Common myeloid progenitor, CD34-positive (primary cell): ENCODE measurements around the gene PAPOLA.

Source experiments
- CTCF ChIA-PET: fragments of 350-600 bp; sonication (Branson Sonifier 250); formaldehyde crosslinking; loops from one replicate; lab custom pipeline; 2021; ENCODE audit warnings: antibody characterized with exemption; lab: Charles Lee
- POLR2A ChIA-PET: fragments of 350-600 bp; sonication (Branson Sonifier 250); formaldehyde crosslinking; loops from one replicate; lab custom pipeline; 2021; ENCODE audit warnings: antibody characterized with exemption; lab: Charles Lee
- DNase-seq, 3 donors: peaks; one replicate each; pipeline versions ENCODE4 v3.0.0 to v3.0.0-alpha.2; 2013
- H3K27ac ChIP-seq, 2 experiments: 1 replicate in 1 of 2; 2 replicates in 1 of 2; pipeline ENCODE4 v1.7.0; 2013; ENCODE audit warnings: inconsistent platforms in 2 of 2, low read length in 2 of 2, mild to moderate bottlenecking in 2 of 2, low read depth in 1 of 2, moderate library complexity in 1 of 2; ENCODE audit not compliant: severe bottlenecking in 2 of 2, insufficient read depth in 1 of 2, poor library complexity in 1 of 2
- H3K27me3 ChIP-seq, 5 experiments: replicated peaks in 2 of 5; 1 replicate in 3 of 5; 2 replicates in 2 of 5; pipeline versions ENCODE4 v1.6.1 to v1.7.0; 2013; ENCODE audit warnings: low read length in 4 of 5, mild to moderate bottlenecking in 2 of 5, moderate library complexity in 2 of 5, inconsistent platforms in 1 of 5; ENCODE audit not compliant: insufficient read depth in 5 of 5, control insufficient read depth in 4 of 5
- H3K36me3 ChIP-seq, 4 experiments: 1 replicate in 2 of 4; 2 replicates in 2 of 4; pipeline versions ENCODE4 v1.6.1 to v1.7.0; 2013; ENCODE audit warnings: low read length in 3 of 4, control low read depth in 1 of 4, mild to moderate bottlenecking in 1 of 4; ENCODE audit not compliant: control insufficient read depth in 4 of 4, insufficient read depth in 4 of 4
- H3K4me1 ChIP-seq, 4 experiments: 1 replicate in 3 of 4; 2 replicates in 1 of 4; pipeline versions ENCODE4 v1.6.1 to v1.7.1; 2013; ENCODE audit warnings: low read length in 3 of 4, mild to moderate bottlenecking in 3 of 4, control low read depth in 1 of 4, inconsistent platforms in 1 of 4, moderate library complexity in 1 of 4; ENCODE audit not compliant: control insufficient read depth in 4 of 4, insufficient read depth in 4 of 4; ENCODE audit errors: control extremely low read depth in 1 of 4
- H3K4me3 ChIP-seq, 7 experiments: 1 replicate in 4 of 7; 2 replicates in 3 of 7; pipeline versions ENCODE4 v1.5.1 to v1.7.0; 2013; ENCODE audit warnings: mild to moderate bottlenecking in 7 of 7, low read length in 6 of 7, moderate library complexity in 6 of 7, inconsistent platforms in 2 of 7, low read depth in 2 of 7, control low read depth in 1 of 7; ENCODE audit not compliant: insufficient read depth in 4 of 7, control insufficient read depth in 1 of 7; ENCODE audit errors: extremely low read depth in 1 of 7
- H3K9me3 ChIP-seq, 5 experiments: 1 replicate in 4 of 5; 2 replicates in 1 of 5; pipeline versions ENCODE4 v1.6.1 to v1.7.1; 2013; ENCODE audit warnings: low read length in 4 of 5, mild to moderate bottlenecking in 2 of 5, inconsistent platforms in 1 of 5, low read depth in 1 of 5, moderate library complexity in 1 of 5; ENCODE audit not compliant: control insufficient read depth in 4 of 5, insufficient read depth in 2 of 5; ENCODE audit errors: control extremely low read depth in 1 of 5
- WGBS: methylation state at CpG from one replicate; pipeline ENCODE4 v1.1.5; 2013; ENCODE audit not compliant: insufficient coverage; 5-methylcytosine and 5-hydroxymethylcytosine counted together

Gene PAPOLA

GRCh38 chr14:96515731-96516130 lies 13.5 kb downstream of the PAPOLA start:
- no peak overlapping the region for H3K27ac ChIP-seq
- peaks cover 3 to 7% (median 4%) of the 10 kb centered on the region in 4 experiments for H3K4me1 ChIP-seq
- CTCF ChIA-PET = interaction anchor here (1.0 to 1.7 kb wide), 2 partner anchors 10 to 13 kb away, joined by 3 to 5 read pairs; no protein-coding TSS in a partner anchor
- no peaks in the 10 kb centered on the region for H3K27me3 ChIP-seq
- H3K9me3 ChIP-seq = no peaks in the 10 kb centered on the region
- DNase-seq = no peak
- no CpG with 5 or more reads among the region's 1 CpG for WGBS
- peaks cover 2 to 4% (median 2%) of the 10 kb centered on the region in 4 experiments for H3K36me3 ChIP-seq
- no peak overlapping the region for H3K4me3 ChIP-seq
- POLR2A ChIA-PET = no interaction called here

- no peak overlapping the region for H3K4me3 ChIP-seq
- no CpG with 5 or more reads among the region's 1 CpG for WGBS
- H3K9me3 ChIP-seq = no peaks in the 10 kb centered on the region
- no peaks in the 10 kb centered on the region for H3K27me3 ChIP-seq
- peaks cover 3 to 7% (median 4%) of the 10 kb centered on the region in 4 experiments for H3K4me1 ChIP-seq
- ChIA-PET CTCF (interaction anchor here (1.6 to 1.7 kb wide), 2 partner anchors 9 to 11 kb away, joined by 3 to 5 read pairs; no protein-coding TSS in a partner anchor), POLR2A (interaction anchor here (0.7 kb wide), 1 partner anchor 9 kb away, joined by 3 read pairs; no protein-coding TSS in a partner anchor)
- no peak for DNase-seq
- H3K27ac ChIP-seq = no peak overlapping the region
- H3K36me3 ChIP-seq = peaks cover 4 to 6% (median 5%) of the 10 kb centered on the region in 4 experiments
These were observed 14.2 kb downstream of the PAPOLA start for GRCh38 chr14:96516351-96516750.

GRCh38 chr14:96519970-96520369 lies 17.8 kb downstream of the PAPOLA start:
- Histone ChIP-seq H3K9me3 (no peaks in the 10 kb centered on the region), H3K4me1 (peaks cover 0 to 4% (median under 1%) of the 10 kb centered on the region in 4 experiments), H3K27ac (no peak overlapping the region), H3K4me3 (no peak overlapping the region), H3K36me3 (peaks cover 10 to 37% (median 22%) of the 10 kb centered on the region in 4 experiments), H3K27me3 (no peaks in the 10 kb centered on the region)
- WGBS = no CpG with 5 or more reads among the region's 4 CpGs
- ChIA-PET CTCF (no interaction called here), POLR2A (no interaction called here)
- DNase-seq = no peak

- Histone ChIP-seq H3K9me3 (no peaks in the 10 kb centered on the region), H3K27me3 (no peaks in the 10 kb centered on the region), H3K4me3 (no peak overlapping the region), H3K4me1 (no peaks in the 10 kb centered on the region), H3K27ac (no peak overlapping the region), H3K36me3 (peaks cover 23 to 76% (median 43%) of the 10 kb centered on the region in 4 experiments)
- POLR2A ChIA-PET = interaction anchor here (0.7 kb wide), 1 partner anchor 9 kb away, joined by 3 read pairs; no protein-coding TSS in a partner anchor
- CTCF ChIA-PET = interaction anchor here (1.0 to 1.7 kb wide), 5 partner anchors 10 to 40 kb away, joined by 3 to 6 read pairs (median 5); no protein-coding TSS in a partner anchor
- WGBS = 100% methylated on average over 2 of the region's 5 CpGs
- no peak for DNase-seq
These were observed 23.3 kb downstream of the PAPOLA start for GRCh38 chr14:96525452-96525851.

GRCh38 chr14:96532632-96533031 lies 30.4 kb downstream of the PAPOLA start:
- DNase-seq = no peak
- Histone ChIP-seq H3K4me1 (no peaks in the 10 kb centered on the region), H3K4me3 (no peak overlapping the region), H3K9me3 (no peaks in the 10 kb centered on the region), H3K27me3 (no peaks in the 10 kb centered on the region), H3K27ac (no peak overlapping the region), H3K36me3 (peaks cover 15 to 61% (median 40%) of the 10 kb centered on the region in 4 experiments)
- CTCF ChIA-PET = interaction anchor here (1.0 to 1.3 kb wide), 2 partner anchors 10 to 18 kb away, joined by 4 read pairs; no protein-coding TSS in a partner anchor
- POLR2A ChIA-PET = no interaction called here

GRCh38 chr14:96536807-96537206 lies 34.6 kb downstream of the PAPOLA start:
- CTCF ChIA-PET = interaction anchor here (1.1 to 1.6 kb wide), 2 partner anchors 11 to 13 kb away, joined by 3 to 5 read pairs; no protein-coding TSS in a partner anchor
- POLR2A ChIA-PET = interaction anchor here (1.0 kb wide), 1 partner anchor 1002 kb away, joined by 3 read pairs; the partner anchor contains the start of gene GLRX5

More at GRCh38 chr14:96536807-96537206, 34.6 kb downstream of the PAPOLA start:
- no peak overlapping the region for H3K27ac ChIP-seq
- peaks cover 10 to 40% (median 26%) of the 10 kb centered on the region in 4 experiments for H3K36me3 ChIP-seq
- no peaks in the 10 kb centered on the region for H3K4me1 ChIP-seq
- no CpG with 5 or more reads among the region's 1 CpG for WGBS
- no peaks in the 10 kb centered on the region for H3K9me3 ChIP-seq
- no peaks in the 10 kb centered on the region for H3K27me3 ChIP-seq
- no peak overlapping the region for H3K4me3 ChIP-seq
- no peak for DNase-seq
